GM12878 (cell line): ENCODE results near the gene TUBA1A. TPM values are rescaled to one million over a fixed set of nuclear protein-coding genes. Genes with fewer than 3 reads are reported as not detected.

Source experiments
- BRCA1 ChIP-seq: IDR thresholded peaks from 2 replicates; pipeline ENCODE4 v1.6.1; 2011; ENCODE audit warnings: low read depth, low read length, improper control_type of control experiment
- DPF2 ChIP-seq: fragments of 450-650 bp; IDR thresholded peaks from 2 replicates; pipeline ENCODE4 v1.6.1; 2017; ENCODE audit warnings: mild to moderate bottlenecking
- JUNB ChIP-seq: IDR thresholded peaks from 2 replicates; pipeline ENCODE4 v1.6.1; 2016; ENCODE audit warnings: antibody characterized with exemption, mild to moderate bottlenecking
- KDM1A ChIP-seq: fragments of 200-600 bp; sonication (generic); IDR thresholded peaks from 2 replicates; pipeline ENCODE4 v1.6.1; 2016; ENCODE audit warnings: borderline replicate concordance
- MXI1 ChIP-seq: fragments of 150-350 bp; IDR thresholded peaks from 2 replicates; pipeline ENCODE4 v1.6.1; 2011; ENCODE audit warnings: low read depth, mild to moderate bottlenecking, inconsistent platforms, low read length, improper control_type of control experiment
- NFIC ChIP-seq: IDR thresholded peaks from 2 replicates; pipeline ENCODE4 v1.6.1; 2012; ENCODE audit warnings: low read depth, mild to moderate bottlenecking, inconsistent platforms, low read length, moderate library complexity
- POU2F2 ChIP-seq: IDR thresholded peaks from 3 replicates; pipeline ENCODE4 v1.6.1; 2011; ENCODE audit warnings: low read depth, mild to moderate bottlenecking, low read length, borderline replicate concordance
- RELA ChIP-seq: fragments of 450-650 bp; IDR thresholded peaks from 2 replicates; pipeline ENCODE4 v1.8.0; 2014; ENCODE audit warnings: borderline replicate concordance; ENCODE audit not compliant: partially characterized antibody
- RELB ChIP-seq: fragments of 450-650 bp; IDR thresholded peaks from 2 replicates; pipeline ENCODE4 v1.6.1; 2017; ENCODE audit warnings: low read depth, mild to moderate bottlenecking, moderate library complexity
- YBX1 ChIP-seq: fragments of 450-650 bp; IDR thresholded peaks from 2 replicates; pipeline ENCODE4 v1.6.1; 2016; ENCODE audit warnings: antibody characterized with exemption
- ZBTB40 ChIP-seq: fragments of 450-650 bp; IDR thresholded peaks from 2 replicates; pipeline ENCODE4 v1.6.1; 2016; ENCODE audit warnings: mild to moderate bottlenecking, moderate library complexity, borderline replicate concordance
- polyA plus RNA-seq, 11 experiments: library from polyadenylated mRNA; depleted of rRNA in 4 of 11; unstranded in 6 of 11; stranded (reverse) in 5 of 11; fragments of >200 nt; fragmentation: Nextera tagmentation in 4 of 11; fragmentation: Illumina TruSeq in 1 of 11; extraction: Ambion mirVana in 4 of 11; extraction: Trizol in 1 of 11; gene quantifications; 1 replicate in 1 of 11; 2 replicates in 10 of 11; pipeline versions ENCODE4 v1.2.1 to v1.2.3, GENCODE V29; 2011 to 2016; ENCODE audit warnings: inconsistent platforms in 2 of 11, missing spikeins in 2 of 11, low read depth in 1 of 11
- total RNA-seq, 4 experiments: library from RNA; depleted of rRNA in 3 of 4; stranded (reverse); fragments of >200 nt in 3 of 4; fragmentation: Illumina TruSeq in 1 of 4; extraction: Trizol in 1 of 4; gene quantifications; 2 replicates each; pipeline versions ENCODE4 v1.2.1 to v1.2.3, GENCODE V29; 2013 to 2021

Gene TUBA1A
- total and polyA plus RNA-seq, 10 of the 15 experiments (the other 5 are each of a cell fraction or from before 2014, with no cell fraction given) = 129 to 496 (median 249) TPM

DNA sequence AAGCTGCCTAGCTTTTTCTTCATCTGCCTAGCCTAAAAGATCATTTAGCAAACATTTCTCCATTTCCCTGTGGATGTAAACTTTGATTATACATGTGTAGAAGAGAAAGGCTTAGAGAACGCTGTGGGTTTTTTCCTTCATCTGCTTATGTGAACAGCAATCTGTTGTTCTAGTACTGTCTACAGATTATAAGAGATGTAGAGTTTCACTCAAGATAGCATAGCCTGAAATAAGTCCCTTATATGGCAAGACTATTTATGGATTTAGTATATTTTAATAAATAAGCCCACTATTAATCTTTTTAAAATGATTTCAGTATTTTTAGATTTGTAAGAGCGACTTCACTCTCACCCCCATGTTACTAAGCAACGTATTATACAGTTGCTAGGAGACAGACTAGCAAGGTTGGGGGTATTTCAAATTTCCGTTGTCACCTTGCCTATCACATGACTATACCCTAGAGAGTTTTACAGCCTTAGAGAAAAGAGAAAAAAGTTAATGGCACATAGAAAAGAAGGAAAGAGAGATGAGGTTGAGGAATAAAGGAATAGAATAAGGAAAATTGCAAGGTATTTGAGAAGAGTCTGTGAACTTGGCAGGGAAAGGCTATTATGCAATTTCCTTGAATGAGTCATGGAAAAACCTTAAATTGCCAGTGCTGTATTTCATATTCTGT is 12.2 kb upstream of the TUBA1A start (continued):
- peak; percentile 62; the same call in 1 of the 3 replicates for TF ChIP-seq POU2F2
- TF ChIP-seq YBX1 = no peak
- no peak for TF ChIP-seq KDM1A
- no peak for TF ChIP-seq BRCA1
- no peak for TF ChIP-seq RELA
- TF ChIP-seq RELB = peak; percentile 49; the same call in 1 of the 2 replicates
- TF ChIP-seq ZBTB40 = peak; percentile 45; the same call in 1 of the 2 replicates
- TF ChIP-seq DPF2 = no peak
- TF ChIP-seq NFIC = peak; percentile 43; the same call in 1 of the 2 replicates
- peak; percentile 68 for TF ChIP-seq JUNB
- peak; percentile 94 for TF ChIP-seq MXI1
